Measurements from ENCODE around the gene PRRC2B.
"Not testable (repeated sequence)": the region's sequence is repeated elsewhere in the genome, so short reads cannot be mapped to it uniquely, and the experiment has no call there.

Gene PRRC2B

GRCh38 chr9:131491001-131491710 lies 97.3 kb downstream of the PRRC2B start:
- no peak for DNase-seq

- no peak for DNase-seq
These were observed 98.2 kb downstream of the PRRC2B start for GRCh38 chr9:131492070-131492469.

DNA sequence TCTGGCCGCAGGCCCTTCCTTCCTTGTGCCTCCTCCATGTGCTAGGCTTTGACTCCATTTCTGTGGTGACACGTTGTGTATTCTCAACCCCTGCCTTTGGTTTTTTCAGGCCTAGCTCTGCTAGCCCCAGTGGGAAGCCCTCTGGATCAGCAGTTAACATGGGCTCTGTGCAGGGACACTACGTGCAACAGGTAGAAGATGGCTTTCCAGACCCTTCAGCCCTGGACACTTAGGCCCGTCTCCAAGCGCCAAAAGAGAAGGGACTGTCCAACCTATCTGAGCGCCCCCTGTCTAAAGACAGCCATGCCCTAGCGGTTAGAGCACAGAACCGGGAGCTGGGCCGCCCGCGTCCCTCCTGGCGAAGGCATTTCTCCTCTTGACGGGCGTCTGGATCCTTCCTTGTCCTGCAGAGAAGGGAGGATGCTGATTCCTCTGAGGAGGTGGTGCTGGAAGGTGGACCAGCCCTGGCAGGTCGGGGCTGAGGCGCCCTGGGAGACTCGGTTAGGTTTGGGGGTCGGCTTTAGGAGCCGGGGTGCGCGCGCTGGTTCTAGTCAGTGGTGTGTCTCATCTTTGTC lies 100.5 kb downstream of the PRRC2B start:
- no peak for DNase-seq

GRCh38 chr9:131495785-131496184 lies 101.9 kb downstream of the PRRC2B start:
- DNase-seq, result no peak

- no peak for DNase-seq
These were observed 103.0 kb downstream of the PRRC2B start for GRCh38 chr9:131496844-131497405.

GRCh38 chr9:131499254-131499767 lies 105.4 kb downstream of the PRRC2B start:
- no peak for DNase-seq

DNA sequence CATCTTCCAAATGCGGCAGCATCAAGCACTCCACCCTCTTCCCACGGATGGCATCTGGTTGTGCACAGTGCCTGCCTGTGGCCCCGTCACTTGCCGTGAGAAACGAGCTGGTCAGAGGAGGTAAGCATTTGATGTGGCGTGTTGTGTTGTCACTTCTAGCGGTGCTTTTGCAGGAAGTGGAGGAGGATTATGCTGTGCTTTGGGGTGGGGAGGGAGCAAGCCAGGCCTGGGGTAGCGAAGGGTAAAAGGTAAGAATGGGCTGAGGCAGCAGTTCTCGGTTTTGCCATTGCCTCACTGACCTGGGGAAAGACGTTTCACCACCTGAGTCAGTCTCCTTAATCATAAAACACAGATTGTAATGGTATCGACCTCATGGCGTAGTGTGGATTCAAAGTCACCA lies 106.5 kb downstream of the PRRC2B start:
- no peak for DNase-seq

DNA sequence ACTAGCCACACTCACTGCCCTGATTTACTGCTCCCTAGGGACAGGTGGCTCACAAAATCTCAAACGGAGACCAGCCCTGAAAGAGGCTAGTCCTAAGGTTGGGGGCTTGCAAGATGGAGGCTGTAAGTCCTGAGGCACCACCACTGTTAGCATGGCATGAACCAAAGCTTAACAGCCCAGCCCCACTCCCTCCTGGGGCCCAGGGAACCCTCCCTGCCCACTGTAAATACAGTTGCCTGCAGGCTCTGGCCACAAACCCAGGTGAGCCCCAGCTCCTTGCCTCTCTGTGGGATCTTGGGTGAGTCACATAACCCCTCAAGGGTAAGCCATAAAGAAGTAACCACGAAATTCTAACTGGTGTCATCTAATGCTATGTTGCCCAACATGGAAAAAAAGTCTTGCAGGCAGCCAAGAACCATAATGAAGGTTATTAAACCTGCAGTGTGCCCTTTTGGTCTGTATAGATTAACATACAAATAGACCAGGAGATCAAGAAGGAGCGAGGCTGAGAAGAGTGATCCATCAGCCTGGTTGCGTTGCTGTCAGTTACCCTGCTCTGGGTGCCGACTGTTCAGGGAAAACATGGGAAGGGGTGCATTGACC lies 107.2 kb downstream of the PRRC2B start:
- no peak for DNase-seq

- DNase-seq, result peak; percentile 52 to 85
These were observed 109.1 kb downstream of the PRRC2B start, which contains the start of gene POMT1 for GRCh38 chr9:131502781-131503625. Gene POMT1 (plus strand): TSS chr9:131502918. CDS start chr9:131504219, 1,301 bp downstream.

GRCh38 chr9:131503626-131504465 lies 110.0 kb downstream of the PRRC2B start:
- DNase-seq, result no peak

DNA sequence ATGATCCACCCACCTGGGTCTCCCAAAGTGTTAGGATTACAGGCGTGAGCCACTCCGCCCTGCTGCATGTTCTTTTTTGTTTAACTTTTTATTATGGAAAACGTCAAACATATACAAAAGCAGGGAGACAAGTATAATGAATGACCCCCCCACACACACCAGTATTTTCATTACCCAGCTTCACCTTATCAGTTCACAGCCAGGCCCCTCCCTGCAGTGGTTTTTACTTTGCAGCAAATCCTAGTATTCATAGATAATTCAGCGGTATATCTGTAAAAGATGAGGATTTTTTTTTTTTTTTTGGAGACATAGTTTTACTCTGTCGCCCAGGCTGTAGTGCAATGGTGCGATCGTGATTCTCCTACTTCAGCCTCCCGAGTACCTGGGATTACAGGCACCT lies 111.1 kb downstream of the PRRC2B start:
- no peak for DNase-seq

DNA sequence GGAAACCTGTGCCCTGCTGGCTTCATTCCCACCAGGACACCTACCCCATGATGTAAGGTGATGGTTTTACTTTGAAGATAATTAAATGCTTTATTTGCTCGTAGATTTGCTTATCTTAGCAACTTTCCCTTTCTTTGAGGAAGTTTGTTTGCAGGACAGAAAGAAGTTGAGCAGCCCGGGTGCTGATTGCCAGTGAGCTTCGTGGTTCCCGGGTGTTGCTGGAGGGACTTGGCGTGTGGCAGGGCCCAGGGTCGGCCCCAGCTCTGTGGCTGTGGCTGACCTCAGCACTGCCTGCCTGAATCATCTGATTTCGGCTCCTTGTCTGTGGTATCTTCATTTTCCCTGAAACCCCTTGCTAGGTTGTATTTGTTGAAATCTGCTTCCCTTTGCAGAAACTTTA lies 117.5 kb downstream of the PRRC2B start:
- DNase-seq, result no peak

- no peak for DNase-seq
These were observed 118.0 kb downstream of the PRRC2B start for GRCh38 chr9:131511880-131512279.

DNA sequence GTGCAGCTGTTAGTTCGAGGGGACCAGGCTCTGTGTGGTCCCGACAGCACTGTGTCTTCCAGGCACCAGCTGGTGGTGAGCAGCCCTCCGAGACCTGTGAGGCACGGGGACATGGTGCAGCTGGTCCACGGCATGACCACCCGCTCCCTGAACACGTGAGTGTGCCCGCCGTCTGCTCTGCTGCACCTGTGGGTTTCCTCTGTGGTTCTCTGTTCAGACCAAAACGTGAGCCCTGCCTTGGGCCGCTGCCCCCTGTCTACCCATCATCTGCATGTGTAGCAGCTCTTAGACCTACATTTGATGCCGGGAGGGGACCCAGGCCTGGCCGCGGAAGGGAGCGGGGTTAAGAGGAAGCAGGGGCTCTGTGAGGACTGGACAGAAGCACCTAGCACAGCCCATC lies 119.3 kb downstream of the PRRC2B start:
- no peak for DNase-seq

- not testable (repeated sequence) for DNase-seq
These were observed 121.7 kb downstream of the PRRC2B start for GRCh38 chr9:131515559-131516031.

DNA sequence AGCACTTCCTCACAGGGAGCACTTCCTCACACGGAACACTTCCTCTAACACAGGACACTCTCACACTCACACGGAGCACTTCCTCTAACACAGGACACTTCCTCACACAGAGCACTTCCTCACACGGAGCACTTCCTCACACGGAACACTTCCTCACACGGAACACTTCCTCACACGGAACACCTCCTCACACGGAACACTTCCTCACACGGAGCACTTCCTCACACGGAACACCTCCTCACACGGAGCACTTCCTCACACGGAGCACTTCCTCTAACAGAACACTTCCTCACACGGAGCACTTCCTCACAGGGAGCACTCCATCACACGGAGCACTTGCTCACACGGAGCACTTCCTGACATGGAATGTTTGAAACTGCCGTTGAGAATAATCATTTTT lies 122.2 kb downstream of the PRRC2B start:
- DNase-seq, result no peak

GRCh38 chr9:131516930-131517329 lies 123.0 kb downstream of the PRRC2B start:
- DNase-seq, result no peak

- DNase-seq, result no peak
These were observed 123.9 kb downstream of the PRRC2B start for GRCh38 chr9:131517761-131518190.

DNA sequence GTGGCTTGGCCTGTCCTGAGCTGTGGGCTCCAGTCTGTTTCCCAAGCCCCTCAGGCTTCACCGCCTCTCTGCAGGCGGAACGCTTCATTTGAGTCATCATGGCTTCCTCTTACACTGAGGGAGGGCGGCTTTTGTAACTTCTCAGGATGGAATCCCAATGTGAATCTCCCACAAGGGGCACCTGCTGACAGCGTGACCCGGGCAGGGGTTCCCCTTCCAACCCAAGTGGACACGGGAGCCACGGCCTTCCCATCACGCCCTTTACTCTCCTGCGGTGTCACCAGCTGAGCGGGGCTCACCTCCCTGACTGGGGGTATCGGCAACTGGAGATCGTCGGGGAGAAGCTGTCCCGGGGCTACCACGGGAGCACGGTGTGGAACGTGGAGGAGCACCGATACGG lies 124.7 kb downstream of the PRRC2B start:
- no peak for DNase-seq

DNA sequence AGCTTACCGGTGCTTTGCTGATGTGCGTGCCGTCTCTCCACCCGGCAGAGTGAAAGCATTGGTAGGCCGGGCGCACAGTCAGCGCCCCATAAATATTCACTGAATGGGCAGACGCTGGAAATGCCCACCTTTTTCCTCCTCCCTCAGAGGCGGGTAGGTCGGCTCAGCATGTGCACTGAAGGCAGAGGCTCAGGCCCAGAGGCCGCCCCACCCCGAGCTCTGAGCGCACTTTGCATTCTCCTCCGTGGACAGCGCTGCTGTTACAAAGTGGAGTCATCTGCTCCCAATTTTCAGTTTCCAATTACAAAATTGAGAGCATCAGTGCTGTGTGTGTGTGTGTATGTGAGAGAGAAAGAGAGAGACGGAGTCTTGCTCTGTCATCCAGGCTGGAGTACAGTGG lies 126.6 kb downstream of the PRRC2B start:
- no peak for DNase-seq

DNA sequence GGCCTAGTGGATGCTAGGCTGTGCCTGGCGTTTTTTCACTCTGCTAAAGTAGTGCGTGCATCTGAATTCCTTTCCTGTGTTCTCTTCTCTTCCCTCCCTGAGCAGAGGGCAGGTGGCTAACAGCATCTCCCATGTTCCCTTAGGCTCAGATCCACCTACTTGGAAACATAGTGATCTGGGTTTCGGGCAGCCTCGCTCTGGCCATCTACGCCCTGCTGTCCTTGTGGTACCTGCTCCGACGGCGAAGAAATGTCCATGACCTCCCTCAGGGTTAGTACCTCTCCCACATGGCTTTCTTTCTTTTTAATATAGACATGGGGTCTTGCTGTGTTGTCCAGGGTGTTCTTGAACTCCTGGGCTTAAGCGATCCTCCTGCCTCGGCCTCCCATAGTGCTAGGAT lies 127.3 kb downstream of the PRRC2B start:
- DNase-seq, result no peak

DNA sequence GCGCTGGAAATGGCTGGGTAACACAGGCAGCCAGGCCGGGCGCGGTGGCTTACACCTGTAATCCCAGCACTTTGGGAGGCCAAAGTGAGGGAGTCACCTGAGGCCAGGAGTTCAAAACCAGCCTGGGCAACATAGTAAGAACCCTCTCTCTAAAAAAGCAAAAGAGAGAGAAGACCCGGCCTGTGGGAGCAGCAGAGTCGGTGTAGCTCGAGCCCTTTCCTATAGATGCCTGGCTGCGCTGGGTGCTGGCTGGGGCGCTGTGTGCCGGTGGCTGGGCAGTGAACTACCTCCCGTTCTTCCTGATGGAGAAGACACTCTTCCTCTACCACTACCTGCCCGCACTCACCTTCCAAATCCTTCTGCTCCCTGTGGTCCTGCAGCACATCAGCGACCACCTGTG lies 127.9 kb downstream of the PRRC2B start:
- no peak for DNase-seq
